ENCODE measurements around the gene ZNF800. TPM values are rescaled to one million over a fixed set of nuclear protein-coding genes. Genes with fewer than 3 reads are reported as not detected.

Gene ZNF800
- total RNA-seq, 2 donors from 2014 or later: 13.8 to 16.8 TPM

DNA sequence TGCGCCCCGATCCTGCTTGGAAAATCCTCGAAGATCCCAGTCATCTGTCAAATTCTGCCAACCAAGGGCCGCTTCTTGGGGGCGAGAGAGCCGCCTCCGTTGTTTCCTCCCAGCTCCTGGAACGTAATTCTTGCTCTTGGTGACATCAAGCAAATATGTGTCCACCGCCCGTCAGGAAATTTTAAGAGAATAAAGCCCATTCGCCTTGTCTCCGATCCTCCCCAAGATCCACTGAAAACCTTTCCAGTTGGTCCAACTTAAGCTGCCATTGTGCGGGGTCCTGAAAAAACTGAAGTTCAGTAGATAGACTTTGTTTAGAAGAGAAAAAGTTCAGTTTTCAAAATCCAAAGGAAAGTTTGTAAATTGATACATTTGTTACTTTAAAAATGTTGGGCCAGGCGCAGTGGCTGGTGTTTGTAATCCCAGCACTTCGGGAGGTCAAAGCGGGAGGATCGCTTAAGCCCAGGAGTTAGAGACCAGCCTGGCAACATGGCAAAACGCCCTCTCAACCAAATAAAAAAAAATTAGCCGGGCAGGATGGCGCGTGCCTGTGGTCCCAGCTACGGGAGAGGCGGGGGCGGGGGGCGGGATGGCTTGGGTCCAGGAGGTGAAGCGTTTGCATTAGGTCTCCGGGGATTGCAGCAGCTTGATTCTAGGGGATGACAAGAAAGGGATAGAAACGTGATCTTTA is 1.0 kb upstream of the ZNF800 start:
- Histone ChIP-seq H3K9ac (ENCODE audit: extremely low read depth, low read length, poor library complexity, severe bottlenecking) (peak overlapping the region; percentile 32), H3K27ac (ENCODE audit: low read depth, low read length) (no peak overlapping the region), H3K36me3 (ENCODE audit: control insufficient read depth, insufficient read depth, low read length) (peaks cover 18% of the 10 kb centered on the region), H3K9me3 (ENCODE audit: control insufficient read depth, low read length) (no peaks in the 10 kb centered on the region), H3K4me1 (ENCODE audit: control insufficient read depth, insufficient read depth, low read length) (no peaks in the 10 kb centered on the region), H3K4me3 (ENCODE audit: low read length) (peak overlapping the region; percentile 94), H3K27me3 (ENCODE audit: control insufficient read depth, insufficient read depth, low read length, poor library complexity, severe bottlenecking) (peaks cover 27% of the 10 kb centered on the region)
- Mint-ChIP-seq H3K4me1 (peaks cover 13% of the 10 kb centered on the region), H3K4me3 (peak overlapping the region; percentile 83), H3K36me3 (ENCODE audit: low read depth) (peaks cover 15% of the 10 kb centered on the region), H3K27me3 (ENCODE audit: insufficient read depth) (peaks cover 39% of the 10 kb centered on the region), H3K27ac (peak overlapping the region; percentile 52), H3K9me3 (peaks cover 3% of the 10 kb centered on the region)
- DNase-seq: peak; percentile 59
- TF ChIP-seq, protein P1, sequence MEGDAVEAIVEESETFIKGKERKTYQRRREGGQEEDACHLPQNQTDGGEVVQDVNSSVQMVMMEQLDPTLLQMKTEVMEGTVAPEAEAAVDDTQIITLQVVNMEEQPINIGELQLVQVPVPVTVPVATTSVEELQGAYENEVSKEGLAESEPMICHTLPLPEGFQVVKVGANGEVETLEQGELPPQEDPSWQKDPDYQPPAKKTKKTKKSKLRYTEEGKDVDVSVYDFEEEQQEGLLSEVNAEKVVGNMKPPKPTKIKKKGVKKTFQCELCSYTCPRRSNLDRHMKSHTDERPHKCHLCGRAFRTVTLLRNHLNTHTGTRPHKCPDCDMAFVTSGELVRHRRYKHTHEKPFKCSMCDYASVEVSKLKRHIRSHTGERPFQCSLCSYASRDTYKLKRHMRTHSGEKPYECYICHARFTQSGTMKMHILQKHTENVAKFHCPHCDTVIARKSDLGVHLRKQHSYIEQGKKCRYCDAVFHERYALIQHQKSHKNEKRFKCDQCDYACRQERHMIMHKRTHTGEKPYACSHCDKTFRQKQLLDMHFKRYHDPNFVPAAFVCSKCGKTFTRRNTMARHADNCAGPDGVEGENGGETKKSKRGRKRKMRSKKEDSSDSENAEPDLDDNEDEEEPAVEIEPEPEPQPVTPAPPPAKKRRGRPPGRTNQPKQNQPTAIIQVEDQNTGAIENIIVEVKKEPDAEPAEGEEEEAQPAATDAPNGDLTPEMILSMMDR (conservative IDR thresholded peaks at IDR 0.05): no peak
- WGBS, 2 experiments (ENCODE audit: insufficient coverage in 1 of 2, insufficient read length in 1 of 2): 8 to 12% methylated on average over 14 to 28 of the region's 28 CpGs

DNA sequence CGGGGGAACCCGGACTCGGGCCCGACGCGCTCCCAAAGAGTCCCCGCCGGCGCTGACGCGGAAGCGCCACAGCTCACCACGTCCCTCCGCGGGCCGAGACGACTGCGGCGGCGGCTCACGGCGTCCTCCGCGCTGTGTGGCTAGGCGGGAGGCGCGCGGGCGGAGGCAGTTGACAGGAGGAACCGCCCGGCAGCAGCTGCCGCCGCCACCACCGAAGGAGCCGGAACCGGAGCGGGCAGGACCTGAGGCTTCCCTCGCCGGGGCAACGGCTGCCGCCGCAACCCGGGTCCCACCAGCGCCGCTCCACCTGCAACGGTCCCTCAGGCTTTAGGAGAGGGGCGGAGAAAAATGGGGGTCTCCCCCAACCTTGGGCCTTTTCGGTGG is 334 bp downstream of the ZNF800 start:
- peaks cover 13% of the 10 kb centered on the region for H3K4me1 Mint-ChIP-seq
- H3K27me3 Mint-ChIP-seq (ENCODE audit: insufficient read depth): peaks cover 30% of the 10 kb centered on the region
- TF ChIP-seq, protein P1 (conservative IDR thresholded peaks at IDR 0.05): no peak
- peak overlapping the region; percentile 94 for H3K4me3 ChIP-seq (ENCODE audit: low read length)
- H3K36me3 ChIP-seq (ENCODE audit: control insufficient read depth, insufficient read depth, low read length): peaks cover 29% of the 10 kb centered on the region
- H3K27ac ChIP-seq (ENCODE audit: low read depth, low read length): no peak overlapping the region
- H3K9me3 ChIP-seq (ENCODE audit: control insufficient read depth, low read length): no peaks in the 10 kb centered on the region
- H3K27ac Mint-ChIP-seq: no peak overlapping the region
- peak overlapping the region; percentile 83 for H3K4me3 Mint-ChIP-seq
- DNase-seq: no peak
- H3K27me3 ChIP-seq (ENCODE audit: control insufficient read depth, insufficient read depth, low read length, poor library complexity, severe bottlenecking): peaks cover 22% of the 10 kb centered on the region
- H3K9ac ChIP-seq (ENCODE audit: extremely low read depth, low read length, poor library complexity, severe bottlenecking): peak overlapping the region; percentile 38
- 0% methylated on average over 5 to 48 of the region's 48 CpGs for WGBS, 2 experiments (ENCODE audit: insufficient coverage in 1 of 2, insufficient read length in 1 of 2)
- H3K36me3 Mint-ChIP-seq (ENCODE audit: low read depth): peaks cover 26% of the 10 kb centered on the region
- H3K4me1 ChIP-seq (ENCODE audit: control insufficient read depth, insufficient read depth, low read length): no peaks in the 10 kb centered on the region
- H3K9me3 Mint-ChIP-seq: no peaks in the 10 kb centered on the region

DNA sequence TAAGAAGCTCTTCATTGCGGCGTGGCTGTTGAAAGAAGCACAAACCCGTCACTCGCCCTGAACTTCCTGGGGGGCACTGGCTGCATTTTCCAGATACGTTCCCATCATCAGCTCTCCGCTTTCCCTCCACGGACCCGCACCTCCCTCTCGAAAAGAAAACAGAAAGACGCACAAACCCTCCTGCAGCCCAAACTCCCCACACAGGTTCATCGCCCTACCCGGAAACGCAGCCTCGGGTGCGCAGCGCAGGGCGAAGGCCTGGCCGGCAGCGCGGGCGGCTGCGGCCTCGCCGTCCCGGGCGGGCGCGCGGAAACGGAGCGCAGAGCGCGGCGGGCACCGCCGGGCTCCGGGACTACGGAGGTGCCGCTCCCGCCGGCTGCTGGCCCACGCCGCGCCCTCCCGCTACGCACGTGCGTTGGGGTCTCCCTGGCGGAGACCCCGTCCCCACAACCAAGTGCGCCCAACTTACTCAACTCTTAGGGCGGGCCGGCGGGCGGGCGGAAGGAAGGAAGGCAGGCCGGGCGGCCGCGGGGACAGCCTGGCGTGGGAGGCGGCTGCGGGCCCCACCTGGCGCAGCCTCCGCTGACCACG is 822 bp downstream of the ZNF800 start:
- Mint-ChIP-seq H3K27me3 (ENCODE audit: insufficient read depth) (peaks cover 30% of the 10 kb centered on the region), H3K36me3 (ENCODE audit: low read depth) (peaks cover 27% of the 10 kb centered on the region), H3K4me3 (peak overlapping the region; percentile 83), H3K9me3 (no peaks in the 10 kb centered on the region), H3K4me1 (peaks cover 13% of the 10 kb centered on the region), H3K27ac (peak overlapping the region; percentile 44)
- H3K4me1 ChIP-seq (ENCODE audit: control insufficient read depth, insufficient read depth, low read length): no peaks in the 10 kb centered on the region
- no peaks in the 10 kb centered on the region for H3K9me3 ChIP-seq (ENCODE audit: control insufficient read depth, low read length)
- peaks cover 22% of the 10 kb centered on the region for H3K27me3 ChIP-seq (ENCODE audit: control insufficient read depth, insufficient read depth, low read length, poor library complexity, severe bottlenecking)
- peaks cover 29% of the 10 kb centered on the region for H3K36me3 ChIP-seq (ENCODE audit: control insufficient read depth, insufficient read depth, low read length)
- DNase-seq: peak; percentile 68
- H3K4me3 ChIP-seq (ENCODE audit: low read length): peak overlapping the region; percentile 94
- H3K9ac ChIP-seq (ENCODE audit: extremely low read depth, low read length, poor library complexity, severe bottlenecking): peak overlapping the region; percentile 38
- TF ChIP-seq, protein P1 (conservative IDR thresholded peaks at IDR 0.05): no peak
- no peak overlapping the region for H3K27ac ChIP-seq (ENCODE audit: low read depth, low read length)
- WGBS, 2 experiments (ENCODE audit: insufficient coverage in 1 of 2, insufficient read length in 1 of 2): 0 to 1% methylated on average over 6 to 66 of the region's 66 CpGs

Measured in endodermal cell (in vitro differentiated cells).